ENCODE measurements around the gene AGPAT4. TPM values are rescaled to one million over a fixed set of nuclear protein-coding genes. Genes with fewer than 3 reads are reported as not detected.

AGPAT4 gene
- total RNA-seq, 1 donor from 2014 or later: 1.7 TPM

DNA sequence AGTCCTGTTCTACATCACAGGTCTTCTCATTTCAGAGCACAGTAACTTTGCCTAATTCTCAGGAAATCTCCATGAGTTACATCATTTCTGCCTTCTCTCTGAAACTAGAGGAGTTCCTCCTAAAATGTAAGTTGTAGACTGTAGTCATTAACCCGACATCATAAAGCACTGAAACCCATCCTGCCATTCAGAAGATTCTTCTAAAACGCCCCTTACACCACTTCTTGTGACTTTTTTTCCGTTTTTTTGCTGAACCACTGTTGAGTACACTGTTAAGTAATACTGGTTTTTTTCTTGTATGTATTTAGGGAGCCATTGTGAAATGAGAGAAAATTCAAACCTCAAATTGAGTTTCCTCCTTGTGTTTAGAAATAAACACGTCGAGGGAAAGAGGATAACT lies 164.9 kb downstream of the AGPAT4 start:
- DNase-seq (no peak), ATAC-seq (no peak)
- intact Hi-C loops (cut with micrococcal nuclease): loop anchor here (10.0 kb wide), 1 partner anchor 266 kb away; no protein-coding TSS in a partner anchor

DNA sequence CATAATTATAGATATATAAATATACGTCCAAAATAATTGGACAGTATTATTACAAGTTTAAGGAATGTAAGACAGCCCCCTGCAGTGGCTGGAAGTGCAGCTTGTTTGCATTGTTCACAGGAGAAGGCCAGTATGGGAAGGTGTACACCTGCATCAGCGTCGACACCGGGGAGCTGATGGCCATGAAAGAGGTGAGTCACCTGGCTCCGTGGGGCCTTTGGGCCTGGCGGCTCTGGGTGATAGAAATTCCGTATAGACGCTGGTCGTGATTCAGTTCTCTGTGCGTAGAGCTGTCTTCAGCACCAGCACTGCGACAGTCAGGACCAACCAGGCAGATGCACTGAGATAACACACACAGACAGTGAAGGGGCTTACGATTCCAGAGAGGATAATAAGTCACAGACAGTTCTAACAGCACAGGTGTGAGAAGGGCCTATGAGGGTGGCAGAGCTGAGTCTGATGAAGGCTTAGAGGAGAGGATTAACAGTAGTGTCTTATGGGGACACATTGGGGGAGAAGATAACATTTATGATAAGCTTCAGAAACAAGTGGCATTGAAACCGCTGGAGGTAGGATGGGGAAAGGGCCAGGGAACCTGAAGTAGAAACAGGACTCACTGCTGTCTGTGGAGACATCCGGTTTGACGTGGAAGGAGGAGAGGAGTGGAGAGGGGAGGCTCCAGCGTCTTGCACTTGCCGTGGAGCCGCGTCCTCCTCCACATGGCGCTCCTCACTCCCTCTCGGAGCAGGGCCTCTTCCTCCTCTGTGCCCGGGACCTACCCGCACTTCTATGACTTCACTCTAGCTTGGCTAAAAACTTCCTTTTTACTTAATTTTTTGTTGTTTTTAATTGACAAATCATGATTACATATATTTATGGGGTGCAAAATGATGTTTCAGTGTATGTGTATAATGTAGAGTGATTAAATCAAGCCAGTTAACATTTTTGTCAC lies 165.8 kb downstream of the AGPAT4 start:
- DNase-seq (no peak), ATAC-seq (no peak)
- intact Hi-C loops (cut with micrococcal nuclease): loop anchor here (10.0 kb wide), 1 partner anchor 267 kb away; no protein-coding TSS in a partner anchor

GRCh38 chr6:161105408-161105807 lies 168.5 kb downstream of the AGPAT4 start:
- DNase-seq: no peak
- intact Hi-C loops (cut with micrococcal nuclease): loop anchor here (10.0 kb wide), 1 partner anchor 269 kb away; no protein-coding TSS in a partner anchor
- ATAC-seq: no peak

GRCh38 chr6:161104966-161105365 lies 168.9 kb downstream of the AGPAT4 start:
- intact Hi-C loops (cut with micrococcal nuclease): loop anchor here (10.0 kb wide), 1 partner anchor 270 kb away; no protein-coding TSS in a partner anchor
- no peak for ATAC-seq
- DNase-seq: no peak

GRCh38 chr6:161103475-161103874 lies 170.4 kb downstream of the AGPAT4 start:
- ATAC-seq: no peak
- no peak for DNase-seq
- intact Hi-C loops (cut with micrococcal nuclease): loop anchor here (10.0 kb wide), 1 partner anchor 271 kb away; no protein-coding TSS in a partner anchor

DNA sequence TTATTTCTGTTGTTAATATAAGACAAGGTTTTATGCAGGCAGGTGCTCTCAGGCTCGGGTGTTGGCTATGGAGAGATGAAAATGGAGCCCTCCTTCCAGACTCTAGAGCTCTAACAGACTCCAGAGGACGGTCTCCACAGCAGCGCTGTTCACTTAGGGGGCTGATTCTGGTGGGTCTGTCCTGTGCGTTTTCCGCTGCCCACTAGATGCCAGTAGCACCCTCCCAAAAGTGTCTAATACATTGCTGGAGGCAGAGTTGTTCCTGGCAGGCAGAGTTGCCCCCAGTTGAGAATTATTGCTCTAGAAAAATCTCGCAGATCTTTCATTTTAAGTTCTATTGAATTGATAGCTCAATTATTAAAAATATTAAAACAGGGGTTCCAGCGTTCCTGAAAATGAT lies 172.3 kb downstream of the AGPAT4 start:
- DNase-seq (no peak), ATAC-seq (no peak)
- intact Hi-C loops (cut with micrococcal nuclease): loop anchor here (10.0 kb wide), 1 partner anchor 273 kb away; no protein-coding TSS in a partner anchor

- ATAC-seq: no peak
- intact Hi-C loops (cut with micrococcal nuclease): loop anchor here (10.0 kb wide), 1 partner anchor 275 kb away; no protein-coding TSS in a partner anchor
- DNase-seq: no peak
These were observed 173.8 kb downstream of the AGPAT4 start for GRCh38 chr6:161100072-161100471.

DNA sequence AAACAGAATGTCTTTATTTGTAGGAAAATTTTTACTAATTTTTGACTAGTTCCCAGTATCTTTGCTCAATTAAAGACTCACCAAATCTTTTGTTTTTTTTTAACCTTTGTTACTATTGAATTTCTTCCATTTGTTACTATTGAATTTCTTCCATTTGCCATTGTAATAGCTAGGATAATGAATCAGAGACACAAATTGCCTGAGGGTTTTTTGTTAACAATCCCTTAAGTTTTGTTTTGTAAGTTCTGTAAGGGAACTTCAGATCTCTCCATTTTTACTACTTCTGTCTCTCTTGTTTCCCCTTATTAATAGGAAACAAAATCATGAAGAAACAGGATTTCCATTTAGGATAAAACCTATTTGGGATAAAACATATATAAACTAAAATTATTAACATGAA lies 177.9 kb downstream of the AGPAT4 start:
- ATAC-seq (no peak), DNase-seq (no peak)
- intact Hi-C loops (cut with micrococcal nuclease): no loop called here

DNA sequence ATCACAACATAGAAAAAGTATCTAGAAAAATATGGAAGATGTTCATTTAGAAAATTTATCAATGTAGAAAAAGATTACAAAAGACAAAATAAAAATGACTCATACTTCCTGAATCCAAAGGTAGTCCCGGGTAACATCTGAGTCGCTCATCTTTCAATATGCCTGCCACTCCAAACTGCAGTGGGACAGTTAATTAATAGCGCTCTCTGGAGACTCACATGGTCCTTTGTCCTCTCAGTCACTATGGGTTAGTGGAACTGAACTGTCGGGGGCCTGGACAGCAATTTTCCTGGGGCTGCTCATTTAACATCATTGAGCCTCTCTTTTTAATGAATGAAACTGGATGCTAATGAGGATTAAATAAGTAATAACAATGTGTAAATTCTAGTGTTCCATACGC lies 178.9 kb downstream of the AGPAT4 start:
- DNase-seq: no peak
- intact Hi-C loops (cut with micrococcal nuclease): no loop called here
- ATAC-seq: no peak

GRCh38 chr6:161091972-161092701 lies 181.7 kb downstream of the AGPAT4 start:
- DNase-seq (no peak), ATAC-seq (no peak)
- intact Hi-C loops (cut with micrococcal nuclease): no loop called here

- intact Hi-C loops (cut with micrococcal nuclease): no loop called here
- DNase-seq (no peak), ATAC-seq (no peak)
These were observed 182.7 kb downstream of the AGPAT4 start for GRCh38 chr6:161091151-161091550.

GRCh38 chr6:161088676-161089328 lies 185.1 kb downstream of the AGPAT4 start:
- no peak for ATAC-seq
- no peak for DNase-seq
- intact Hi-C loops (cut with micrococcal nuclease): no loop called here

GRCh38 chr6:161085246-161085645 lies 188.6 kb downstream of the AGPAT4 start:
- ATAC-seq (no peak), DNase-seq (no peak)
- intact Hi-C loops (cut with micrococcal nuclease): no loop called here

- ATAC-seq (no peak), DNase-seq (no peak)
- intact Hi-C loops (cut with micrococcal nuclease): no loop called here
These were observed 191.6 kb downstream of the AGPAT4 start for GRCh38 chr6:161082215-161082614.

GRCh38 chr6:161080263-161080970 lies 193.4 kb downstream of the AGPAT4 start:
- DNase-seq: no peak
- intact Hi-C loops (cut with micrococcal nuclease): no loop called here
- no peak for ATAC-seq

All from left ventricle myocardium superior (tissue), 1 donor.